ENCODE data around the gene TIMM44.

GRCh38 chr19:7910321-7911161 lies 32.9 kb downstream of the TIMM44 start:
- TF ChIP-seq GATA2 (IDR thresholded peaks at IDR 0.05; ENCODE audit: low read depth, low read length): no peak
- no peak for TF ChIP-seq GATA3 (IDR thresholded peaks at IDR 0.05; ENCODE audit: low read depth, low read length)

Data from SH-SY5Y (cell line).